ENCODE data around the gene TMA7.

Gene TMA7

GRCh38 chr3:48405343-48405881 lies 34.6 kb upstream of the TMA7 start:
- Histone ChIP-seq H3K27me3 (ENCODE audit: insufficient read depth, insufficient read length) (no peaks in the 10 kb centered on the region), H3K9ac (ENCODE audit: insufficient read length, low read depth) (no peak overlapping the region), H3K4me3 (ENCODE audit: insufficient read length, low read depth) (no peak overlapping the region), H3K9me3 (ENCODE audit: insufficient read depth, low read length) (no peaks in the 10 kb centered on the region), H3K36me3 (ENCODE audit: insufficient read depth, insufficient read length, low read length) (peaks cover 92% of the 10 kb centered on the region), H3K4me1 (ENCODE audit: insufficient read depth, insufficient read length) (peaks cover 2% of the 10 kb centered on the region)
- DNase-seq (ENCODE audit: low read depth, low spot score) = no peak
- no peak for TF ChIP-seq YY1 (IDR thresholded peaks at IDR 0.05; ENCODE audit: insufficient read depth, insufficient read length)
- no peak for TF ChIP-seq ZNF274 (IDR thresholded peaks at IDR 0.05; ENCODE audit: low read depth, low read length)
- TF ChIP-seq SUZ12 (IDR thresholded peaks at IDR 0.05; ENCODE audit: extremely low read depth, insufficient read depth, insufficient read length) = no peak

DNA sequence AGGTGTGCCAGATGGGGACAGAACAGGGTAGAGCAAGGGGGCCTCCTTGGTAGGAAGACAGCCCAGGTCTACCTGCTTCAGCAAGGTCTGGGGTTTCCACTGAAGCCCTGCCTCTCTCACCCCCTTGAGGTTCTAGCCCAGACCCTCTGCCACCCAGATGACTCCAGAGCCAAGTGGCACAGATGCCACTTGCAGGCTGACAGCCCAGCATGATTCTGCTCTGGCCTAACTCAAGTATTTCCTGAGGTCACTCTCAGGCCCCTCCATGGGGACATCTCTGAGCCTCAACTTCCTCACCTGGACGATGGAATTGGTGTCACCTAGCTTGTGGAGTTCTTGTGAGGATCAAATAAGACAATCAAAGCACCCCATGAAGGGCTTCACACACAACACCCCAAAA lies 34.1 kb upstream of the TMA7 start:
- Histone ChIP-seq H3K4me3 (ENCODE audit: insufficient read length, low read depth) (no peak overlapping the region), H3K9me3 (ENCODE audit: insufficient read depth, low read length) (no peaks in the 10 kb centered on the region), H3K27me3 (ENCODE audit: insufficient read depth, insufficient read length) (no peaks in the 10 kb centered on the region), H3K4me1 (ENCODE audit: insufficient read depth, insufficient read length) (peaks cover 2% of the 10 kb centered on the region), H3K9ac (ENCODE audit: insufficient read length, low read depth) (no peak overlapping the region), H3K36me3 (ENCODE audit: insufficient read depth, insufficient read length, low read length) (peaks cover 92% of the 10 kb centered on the region)
- TF ChIP-seq SUZ12 (IDR thresholded peaks at IDR 0.05; ENCODE audit: extremely low read depth, insufficient read depth, insufficient read length) = no peak
- TF ChIP-seq ZNF274 (IDR thresholded peaks at IDR 0.05; ENCODE audit: low read depth, low read length) = no peak
- no peak for TF ChIP-seq YY1 (IDR thresholded peaks at IDR 0.05; ENCODE audit: insufficient read depth, insufficient read length)
- no peak for DNase-seq (ENCODE audit: low read depth, low spot score)

DNA sequence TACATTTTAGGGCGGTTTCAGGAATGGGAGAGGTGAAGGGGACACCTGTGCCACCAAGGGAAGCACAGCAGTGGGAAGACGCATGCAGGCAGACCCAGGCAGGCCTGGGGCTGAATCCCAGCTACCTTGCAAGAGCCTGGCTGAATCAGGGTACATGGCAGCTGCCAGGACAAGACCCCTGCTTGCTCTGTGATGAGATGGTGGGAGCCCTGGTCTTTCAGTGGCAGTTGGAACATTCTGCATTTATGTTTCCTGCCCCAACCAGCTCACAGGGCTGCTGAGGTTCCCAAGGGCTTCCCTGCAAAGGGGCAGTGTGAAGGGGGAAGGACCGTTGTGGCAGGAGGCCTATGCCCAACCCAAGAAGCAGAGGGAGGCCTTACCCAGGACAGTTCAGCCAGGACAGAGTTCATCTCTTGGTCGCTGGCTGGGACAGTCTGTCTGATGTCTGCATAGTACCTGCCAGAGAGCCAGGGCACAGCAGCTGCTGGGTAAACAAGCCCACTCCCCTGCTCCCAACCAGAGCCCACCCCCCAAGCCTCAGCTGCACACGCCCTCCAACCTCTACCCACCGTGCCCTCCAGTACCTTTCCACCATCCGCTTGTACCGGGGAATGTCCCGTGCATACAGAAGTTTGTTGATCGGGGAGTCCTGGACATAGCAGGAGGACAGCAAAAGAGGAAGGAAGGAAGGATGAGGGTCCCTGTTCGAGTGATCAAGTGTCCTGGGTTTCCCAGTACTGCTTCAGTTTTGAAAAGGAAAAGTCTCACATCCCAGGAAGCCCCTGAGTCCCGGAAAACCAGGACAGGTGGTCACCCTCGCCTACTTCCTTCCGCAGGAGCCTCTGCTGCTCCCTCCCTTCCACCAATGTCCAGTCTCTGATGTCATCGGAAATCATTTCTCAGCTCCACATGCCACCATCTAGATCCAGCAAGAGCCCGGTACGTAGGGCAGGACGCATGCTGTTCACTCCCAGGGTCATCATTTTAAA lies 33.3 kb upstream of the TMA7 start:
- TF ChIP-seq SUZ12 (IDR thresholded peaks at IDR 0.05; ENCODE audit: extremely low read depth, insufficient read depth, insufficient read length) = no peak
- TF ChIP-seq ZNF274 (IDR thresholded peaks at IDR 0.05; ENCODE audit: low read depth, low read length) = no peak
- Histone ChIP-seq H3K9me3 (ENCODE audit: insufficient read depth, low read length) (no peaks in the 10 kb centered on the region), H3K4me3 (ENCODE audit: insufficient read length, low read depth) (no peak overlapping the region), H3K27me3 (ENCODE audit: insufficient read depth, insufficient read length) (no peaks in the 10 kb centered on the region), H3K9ac (ENCODE audit: insufficient read length, low read depth) (no peak overlapping the region), H3K4me1 (ENCODE audit: insufficient read depth, insufficient read length) (peaks cover 2% of the 10 kb centered on the region), H3K36me3 (ENCODE audit: insufficient read depth, insufficient read length, low read length) (peaks cover 95% of the 10 kb centered on the region)
- DNase-seq (ENCODE audit: low read depth, low spot score) = no peak

DNA sequence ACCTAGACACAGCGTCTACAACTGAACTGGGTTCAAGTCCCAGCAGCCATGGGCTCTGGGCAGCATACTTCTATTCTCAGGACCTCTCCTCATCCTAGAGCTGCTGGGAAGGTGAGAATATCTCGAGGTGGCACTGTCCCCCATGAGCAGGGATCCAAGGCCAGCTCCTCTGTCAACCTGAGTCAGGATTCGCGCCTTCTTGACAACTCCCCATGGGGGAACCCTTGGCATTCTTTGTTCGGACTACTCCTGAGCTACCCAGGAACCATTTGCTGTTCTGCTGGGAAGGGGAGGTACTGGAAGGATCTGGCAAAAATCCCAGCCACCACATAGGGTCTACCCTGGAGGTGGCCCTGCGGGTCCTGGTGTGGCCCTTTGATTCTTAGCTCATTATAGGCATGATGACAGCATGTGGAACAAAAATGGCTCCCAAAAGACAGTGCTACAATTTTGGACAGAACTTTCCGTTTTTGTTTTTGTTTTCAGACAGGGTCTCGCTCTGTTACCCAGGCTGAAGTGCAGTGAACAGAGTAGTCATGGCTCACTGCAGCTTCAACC lies 32.4 kb upstream of the TMA7 start:
- H3K4me3 ChIP-seq (ENCODE audit: insufficient read length, low read depth) = no peak overlapping the region
- H3K27me3 ChIP-seq (ENCODE audit: insufficient read depth, insufficient read length) = no peaks in the 10 kb centered on the region
- peaks cover 98% of the 10 kb centered on the region for H3K36me3 ChIP-seq (ENCODE audit: insufficient read depth, insufficient read length, low read length)
- no peak for DNase-seq (ENCODE audit: low read depth, low spot score)
- TF ChIP-seq YY1 (IDR thresholded peaks at IDR 0.05; ENCODE audit: insufficient read depth, insufficient read length) (no peak), SUZ12 (IDR thresholded peaks at IDR 0.05; ENCODE audit: extremely low read depth, insufficient read depth, insufficient read length) (no peak), ZNF274 (IDR thresholded peaks at IDR 0.05; ENCODE audit: low read depth, low read length) (no peak)
- peaks cover 2% of the 10 kb centered on the region for H3K4me1 ChIP-seq (ENCODE audit: insufficient read depth, insufficient read length)
- H3K9ac ChIP-seq (ENCODE audit: insufficient read length, low read depth) = no peak overlapping the region
- no peaks in the 10 kb centered on the region for H3K9me3 ChIP-seq (ENCODE audit: insufficient read depth, low read length)

DNA sequence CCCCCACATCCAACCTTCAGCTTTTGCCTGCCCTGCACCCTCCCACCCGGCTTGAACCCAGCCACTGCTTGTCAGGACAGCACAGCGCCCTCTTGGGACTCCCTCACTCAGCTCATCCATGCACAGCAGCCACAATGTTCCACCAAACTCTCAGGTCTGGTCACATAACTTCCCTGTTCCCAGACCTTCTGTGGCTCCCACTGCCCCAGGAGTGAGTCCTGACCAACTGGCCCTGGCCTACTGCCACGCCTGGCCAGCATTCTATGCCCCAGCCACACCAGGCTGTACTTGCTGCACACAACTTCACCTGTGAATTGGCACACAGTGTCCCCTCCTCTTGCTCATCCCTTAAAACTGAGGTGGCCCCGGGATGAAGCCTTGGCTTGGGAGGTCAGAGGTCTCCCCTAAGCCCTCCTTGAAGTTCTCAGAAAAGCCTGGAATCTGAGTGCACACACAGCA lies 31.2 kb upstream of the TMA7 start:
- Histone ChIP-seq H3K9ac (ENCODE audit: insufficient read length, low read depth) (no peak overlapping the region), H3K27me3 (ENCODE audit: insufficient read depth, insufficient read length) (no peaks in the 10 kb centered on the region), H3K36me3 (ENCODE audit: insufficient read depth, insufficient read length, low read length) (peaks cover 98% of the 10 kb centered on the region), H3K4me1 (ENCODE audit: insufficient read depth, insufficient read length) (peaks cover 2% of the 10 kb centered on the region), H3K9me3 (ENCODE audit: insufficient read depth, low read length) (no peaks in the 10 kb centered on the region), H3K4me3 (ENCODE audit: insufficient read length, low read depth) (no peak overlapping the region)
- TF ChIP-seq ZNF274 (IDR thresholded peaks at IDR 0.05; ENCODE audit: low read depth, low read length) (no peak), YY1 (IDR thresholded peaks at IDR 0.05; ENCODE audit: insufficient read depth, insufficient read length) (no peak), SUZ12 (IDR thresholded peaks at IDR 0.05; ENCODE audit: extremely low read depth, insufficient read depth, insufficient read length) (no peak)
- no peak for DNase-seq (ENCODE audit: low read depth, low spot score)

DNA sequence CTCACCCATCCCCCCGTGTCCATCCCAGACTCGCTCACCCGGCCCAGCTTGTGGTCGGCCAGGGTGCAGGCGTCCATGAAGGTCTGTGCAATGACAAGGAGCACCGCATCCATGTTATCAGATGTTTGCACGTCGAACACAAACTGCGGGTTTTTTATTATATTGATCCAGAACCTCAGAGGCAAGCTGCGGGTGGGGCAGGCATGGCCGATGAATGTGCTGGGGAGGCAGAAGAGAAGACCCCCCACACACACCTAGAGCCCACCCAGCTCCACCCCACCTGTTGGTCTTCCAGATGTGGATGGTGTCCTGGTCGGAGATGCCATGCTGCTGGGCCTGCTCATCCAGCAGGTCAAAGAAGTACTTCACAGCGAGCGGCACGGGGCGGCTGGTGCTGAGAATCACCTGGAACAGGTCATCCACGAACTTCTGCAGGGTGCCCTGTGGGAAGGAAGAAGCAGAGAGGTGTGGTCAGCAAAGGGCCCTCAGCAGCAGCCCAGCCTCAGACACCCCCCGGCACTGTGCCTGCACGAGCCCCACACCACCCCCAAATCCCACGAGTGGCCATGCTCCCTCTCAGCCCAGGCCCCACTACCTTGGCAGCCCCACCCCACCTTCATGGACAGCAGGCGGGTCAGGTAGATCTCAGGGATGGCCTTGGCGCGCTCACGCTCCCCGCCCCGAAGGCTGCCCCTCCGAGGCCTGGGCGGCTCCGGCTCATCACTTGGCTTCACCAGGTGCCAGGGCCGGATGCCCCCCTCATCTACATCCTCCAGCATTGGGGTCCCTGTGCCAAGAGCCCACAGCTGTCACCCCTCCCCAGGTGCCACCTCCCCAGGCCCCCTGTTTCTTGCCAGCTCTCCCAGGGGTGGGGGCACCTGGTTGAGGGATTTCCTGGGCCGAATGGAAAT lies 30.5 kb upstream of the TMA7 start:
- no peak for DNase-seq (ENCODE audit: low read depth, low spot score)

More for the DNA sequence above, 30.5 kb upstream of the TMA7 start:
- H3K36me3 ChIP-seq (ENCODE audit: insufficient read depth, insufficient read length, low read length) = peaks cover 98% of the 10 kb centered on the region
- no peak overlapping the region for H3K9ac ChIP-seq (ENCODE audit: insufficient read length, low read depth)
- H3K9me3 ChIP-seq (ENCODE audit: insufficient read depth, low read length) = no peaks in the 10 kb centered on the region
- H3K4me3 ChIP-seq (ENCODE audit: insufficient read length, low read depth) = no peak overlapping the region
- H3K4me1 ChIP-seq (ENCODE audit: insufficient read depth, insufficient read length) = peaks cover 2% of the 10 kb centered on the region
- H3K27me3 ChIP-seq (ENCODE audit: insufficient read depth, insufficient read length) = no peaks in the 10 kb centered on the region
- TF ChIP-seq SUZ12 (IDR thresholded peaks at IDR 0.05; ENCODE audit: extremely low read depth, insufficient read depth, insufficient read length) (no peak), ZNF274 (IDR thresholded peaks at IDR 0.05; ENCODE audit: low read depth, low read length) (no peak), YY1 (IDR thresholded peaks at IDR 0.05; ENCODE audit: insufficient read depth, insufficient read length) (no peak)
